NK-92 treated with Interleukin-12 subunit alpha and Interleukin-12 subunit beta, amount 100 ng/mL, for 24 hours (cell line): ENCODE results near the gene ABI1.
"Not testable (repeated sequence)": the region's sequence is repeated elsewhere in the genome, so short reads cannot be mapped to it uniquely, and the experiment has no call there.

ENCODE experiments used
- DNase-seq: peaks from one replicate; lab custom pipeline; 2025; lab: John Stamatoyannopoulos, UW

The ABI1 gene

GRCh38 chr10:26804418-26805393 lies 56.1 kb downstream of the ABI1 start:
- no peak for DNase-seq

GRCh38 chr10:26803849-26804248 lies 56.9 kb downstream of the ABI1 start:
- DNase-seq, result no peak

- DNase-seq, result no peak
Measured at GRCh38 chr10:26802527-26802926, 58.2 kb downstream of the ABI1 start.

- no peak for DNase-seq
Measured at GRCh38 chr10:26801831-26802230, 58.9 kb downstream of the ABI1 start.

GRCh38 chr10:26801274-26801673 lies 59.5 kb downstream of the ABI1 start:
- DNase-seq, result no peak

- DNase-seq, result no peak
Measured at GRCh38 chr10:26800468-26800867, 60.3 kb downstream of the ABI1 start.

GRCh38 chr10:26799342-26799741 lies 61.4 kb downstream of the ABI1 start:
- DNase-seq, result no peak

- DNase-seq, result no peak
Measured at GRCh38 chr10:26798298-26798697, 62.5 kb downstream of the ABI1 start.

GRCh38 chr10:26797340-26797739 lies 63.4 kb downstream of the ABI1 start:
- DNase-seq, result no peak

GRCh38 chr10:26792758-26793495 lies 67.8 kb downstream of the ABI1 start:
- DNase-seq, result no peak

GRCh38 chr10:26790221-26790995 lies 70.3 kb downstream of the ABI1 start:
- DNase-seq, result no peak

- DNase-seq, result not testable (repeated sequence)
Measured at GRCh38 chr10:26789779-26790178, 71.0 kb downstream of the ABI1 start.

- no peak for DNase-seq
Measured at GRCh38 chr10:26787362-26787761, 73.4 kb downstream of the ABI1 start.

GRCh38 chr10:26781797-26782196 lies 79.0 kb downstream of the ABI1 start:
- DNase-seq, result no peak

GRCh38 chr10:26780793-26781601 lies 79.8 kb downstream of the ABI1 start:
- DNase-seq, result no peak

- no peak for DNase-seq
Measured at GRCh38 chr10:26780106-26780792, 80.5 kb downstream of the ABI1 start.

- DNase-seq, result no peak
Measured at GRCh38 chr10:26779176-26779860, 81.4 kb downstream of the ABI1 start.

GRCh38 chr10:26777686-26778085 lies 83.1 kb downstream of the ABI1 start:
- no peak for DNase-seq

GRCh38 chr10:26776258-26776657 lies 84.5 kb downstream of the ABI1 start:
- DNase-seq, result no peak

GRCh38 chr10:26773633-26774032 lies 87.1 kb downstream of the ABI1 start:
- DNase-seq, result no peak
